PFSK-1 (cell line): ENCODE measurements around the gene ARHGAP18.

Source experiments
- FOXP2 ChIP-seq: optimal IDR thresholded peaks from 2 replicates; pipeline ENCODE3; 2011; ENCODE audit warnings: borderline replicate concordance, control low read depth, inconsistent platforms; ENCODE audit not compliant: insufficient read depth; ENCODE audit errors: extremely low read length, extremely low read depth
- POLR2AphosphoS5 ChIP-seq: IDR thresholded peaks from 2 replicates; pipeline ENCODE4 v1.6.1; 2012; ENCODE audit warnings: low read depth, mild to moderate bottlenecking, control low read depth, low read length, moderate library complexity

GRCh38 chr6:129732542-129732941 lies 22.6 kb upstream of the ARHGAP18 start:
- TF ChIP-seq POLR2AphosphoS5 (no peak), FOXP2 (no peak)
